Subcutaneous adipose tissue (tissue), 4 donors: ENCODE measurements around the gene SLC6A6. TPM values are rescaled to one million over a fixed set of nuclear protein-coding genes. Genes with fewer than 3 reads are reported as not detected.

Source experiments
- CTCF ChIP-seq: fragments of 450-650 bp; IDR thresholded peaks from one replicate; pipeline ENCODE4 v1.5.1; 2016; ENCODE audit warnings: low read depth, mild to moderate bottlenecking, control low read depth, antibody characterized with exemption, moderate library complexity
- total RNA-seq, 4 donors: library from RNA; depleted of rRNA; stranded (reverse); fragments of >200 nt; gene quantifications; one replicate each; pipeline ENCODE4 v1.1.0, GENCODE V29; 2016

Gene SLC6A6
- total RNA-seq, 4 donors from 2014 or later, result 20.5 to 64.8 (median 30.7) TPM

- no peak for TF ChIP-seq CTCF
These were observed 1.3 kb downstream of the SLC6A6 start for GRCh38 chr3:14403619-14404155.

- TF ChIP-seq CTCF, result no peak
These were observed 1.8 kb downstream of the SLC6A6 start for GRCh38 chr3:14404186-14404585.

- no peak for TF ChIP-seq CTCF
These were observed 2.4 kb downstream of the SLC6A6 start for GRCh38 chr3:14404631-14405359.

GRCh38 chr3:14405360-14406238 lies 3.2 kb downstream of the SLC6A6 start:
- TF ChIP-seq CTCF, result no peak

- no peak for TF ChIP-seq CTCF
These were observed 3.9 kb downstream of the SLC6A6 start for GRCh38 chr3:14406336-14406735.

GRCh38 chr3:14406766-14407165 lies 4.4 kb downstream of the SLC6A6 start:
- TF ChIP-seq CTCF, result no peak

GRCh38 chr3:14407203-14407602 lies 4.8 kb downstream of the SLC6A6 start:
- no peak for TF ChIP-seq CTCF
